Keratinocyte (primary cell): Measurements from ENCODE around the gene MPPED1. TPM values are rescaled to one million over a fixed set of nuclear protein-coding genes. Genes with fewer than 3 reads are reported as not detected.

Experiments used
- DNase-seq: peaks from one replicate; pipeline ENCODE4 v3.0.0-alpha.2; 2011; ENCODE audit warnings: low read depth, missing footprints, low spot score
- FAIRE-seq: peaks from 2 replicates; lab custom pipeline; 2011; peaks lifted over from hg19 to GRCh38; lab: Jason Lieb, UNC
- H2AFZ ChIP-seq: 2 replicates; pipeline ENCODE4 v1.6.0; 2012; ENCODE audit warnings: low read length, control low read depth, inconsistent platforms; ENCODE audit not compliant: control insufficient read depth
- H3K27ac ChIP-seq: 2 replicates; pipeline ENCODE4 v1.5.1; 2011; ENCODE audit warnings: low read length; ENCODE audit not compliant: control insufficient read depth, insufficient read depth
- H3K27me3 ChIP-seq: 3 replicates; pipeline ENCODE4 v1.6.0; 2011; ENCODE audit warnings: low read length; ENCODE audit not compliant: control insufficient read depth, insufficient read depth; ENCODE audit errors: extremely low read depth
- H3K36me3 ChIP-seq, 2 experiments: 2 replicates in 1 of 2; 3 replicates in 1 of 2; pipeline ENCODE4 v1.5.1; 2011; ENCODE audit warnings: low read length in 2 of 2, mild to moderate bottlenecking in 1 of 2; ENCODE audit not compliant: control insufficient read depth in 2 of 2, insufficient read depth in 2 of 2; ENCODE audit errors: extremely low read depth in 1 of 2
- H3K4me1 ChIP-seq: 3 replicates; pipeline ENCODE4 v1.5.1; 2011; ENCODE audit warnings: low read length; ENCODE audit not compliant: control insufficient read depth, insufficient read depth; ENCODE audit errors: extremely low read depth
- H3K4me2 ChIP-seq: 3 replicates; pipeline ENCODE4 v1.6.0; 2011; ENCODE audit warnings: low read depth, low read length; ENCODE audit not compliant: control insufficient read depth, insufficient read depth; ENCODE audit errors: extremely low read depth
- H3K4me3 ChIP-seq, 3 experiments: fragments of 200-600 bp in 1 of 3; sonication (generic) in 1 of 3; 2 replicates in 2 of 3; 3 replicates in 1 of 3; pipeline ENCODE4 v1.5.1; 2011 to 2016; ENCODE audit warnings: low read length in 3 of 3, mild to moderate bottlenecking in 3 of 3, control low read depth in 2 of 3, inconsistent platforms in 1 of 3, low read depth in 1 of 3, mixed read lengths in 1 of 3, mixed run types in 1 of 3, moderate library complexity in 1 of 3; ENCODE audit not compliant: control insufficient read depth in 2 of 3, insufficient read depth in 2 of 3; ENCODE audit errors: extremely low read depth in 1 of 3
- H3K79me2 ChIP-seq: 2 replicates; pipeline ENCODE4 v1.6.0; 2012; ENCODE audit warnings: low read length; ENCODE audit not compliant: control insufficient read depth, insufficient read depth
- H3K9ac ChIP-seq: 3 replicates; pipeline ENCODE4 v1.6.0; 2011; ENCODE audit warnings: low read length; ENCODE audit not compliant: control insufficient read depth, insufficient read depth; ENCODE audit errors: extremely low read depth
- H3K9me1 ChIP-seq: 3 replicates; pipeline ENCODE4 v1.6.0; 2011; ENCODE audit warnings: low read length; ENCODE audit not compliant: control insufficient read depth, insufficient read depth; ENCODE audit errors: extremely low read depth
- H3K9me3 ChIP-seq: 2 replicates; pipeline ENCODE4 v1.5.1; 2012; ENCODE audit warnings: low read depth, low read length; ENCODE audit not compliant: control insufficient read depth
- H4K20me1 ChIP-seq: 3 replicates; pipeline ENCODE4 v1.6.0; 2011; ENCODE audit warnings: low read length; ENCODE audit not compliant: control insufficient read depth, insufficient read depth; ENCODE audit errors: extremely low read depth
- EZH2 ChIP-seq: IDR thresholded peaks from one replicate; pipeline ENCODE4 v1.6.1; 2012; ENCODE audit warnings: inconsistent platforms, mild to moderate bottlenecking, low read length, moderate library complexity
- dilution Hi-C: fragments of 300-500 bp; cut with MboI; formaldehyde crosslinking; loops from one replicate; pipeline ENCODE4 v1.7.0; 2020; ENCODE audit warnings: low sequenced_read_pairs; ENCODE audit not compliant: extremely low pct_ligation_motif_present
- polyA plus RNA-seq, 5 experiments: library from polyadenylated mRNA; depleted of rRNA in 3 of 5; stranded (reverse) in 3 of 5; stranded (forward) in 1 of 5; unstranded in 1 of 5; fragments of >200 nt; gene quantifications; 1 replicate in 1 of 5; 2 replicates in 3 of 5; 3 replicates in 1 of 5; pipeline versions ENCODE4 v1.2.1 to v1.2.3, GENCODE V29; 2011 to 2012; ENCODE audit warnings: missing spikeins in 2 of 5, low read depth in 1 of 5, low replicate concordance in 1 of 5
- TF ChIP-seq, protein P1 (sequence below), 3 experiments: IDR thresholded peaks in 1 of 3; conservative IDR thresholded peaks in 1 of 3; optimal IDR thresholded peaks in 1 of 3; 2 replicates in 2 of 3; 3 replicates in 1 of 3; pipeline versions ENCODE3 to v1.5.1; 2011; ENCODE audit warnings: low read length in 3 of 3, mild to moderate bottlenecking in 3 of 3, moderate library complexity in 2 of 3, control low read depth in 1 of 3, inconsistent platforms in 1 of 3; ENCODE audit not compliant: insufficient read depth in 2 of 3; ENCODE audit errors: extremely low read depth in 1 of 3

The MPPED1 gene
- polyA plus RNA-seq, 1 donor (not counting 4 experiments of a cell fraction or from before 2014, with no cell fraction given), result not detected

DNA sequence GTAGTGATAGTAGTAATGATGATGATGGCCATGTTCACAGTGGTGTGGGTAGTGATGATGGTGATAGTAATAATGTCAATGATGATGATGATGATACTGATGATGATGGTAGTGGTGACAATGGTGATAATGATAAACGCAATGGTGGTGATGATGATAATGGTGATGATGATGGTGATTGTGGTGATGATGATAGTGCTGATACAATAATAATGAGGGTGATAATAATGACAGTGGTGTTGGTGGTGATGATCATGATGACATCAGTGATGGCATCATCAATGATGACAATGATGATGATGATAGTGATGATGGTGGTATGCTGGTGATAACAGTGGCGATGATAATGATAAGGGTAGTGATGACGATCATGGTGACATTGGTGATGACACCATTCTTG, 92.3 kb downstream of the MPPED1 start:
- H3K79me2 ChIP-seq, result no peaks in the 10 kb centered on the region
- no peaks in the 10 kb centered on the region for H3K27me3 ChIP-seq
- no peaks in the 10 kb centered on the region for H3K9me3 ChIP-seq
- H2AFZ ChIP-seq, result no peak overlapping the region
- no peaks in the 10 kb centered on the region for H4K20me1 ChIP-seq
- DNase-seq, result no peak
- H3K4me1 ChIP-seq, result no peaks in the 10 kb centered on the region
- H3K4me2 ChIP-seq, result no peak overlapping the region
- no peak overlapping the region for H3K4me3 ChIP-seq
- no peak for TF ChIP-seq EZH2
- TF ChIP-seq, protein P1, sequence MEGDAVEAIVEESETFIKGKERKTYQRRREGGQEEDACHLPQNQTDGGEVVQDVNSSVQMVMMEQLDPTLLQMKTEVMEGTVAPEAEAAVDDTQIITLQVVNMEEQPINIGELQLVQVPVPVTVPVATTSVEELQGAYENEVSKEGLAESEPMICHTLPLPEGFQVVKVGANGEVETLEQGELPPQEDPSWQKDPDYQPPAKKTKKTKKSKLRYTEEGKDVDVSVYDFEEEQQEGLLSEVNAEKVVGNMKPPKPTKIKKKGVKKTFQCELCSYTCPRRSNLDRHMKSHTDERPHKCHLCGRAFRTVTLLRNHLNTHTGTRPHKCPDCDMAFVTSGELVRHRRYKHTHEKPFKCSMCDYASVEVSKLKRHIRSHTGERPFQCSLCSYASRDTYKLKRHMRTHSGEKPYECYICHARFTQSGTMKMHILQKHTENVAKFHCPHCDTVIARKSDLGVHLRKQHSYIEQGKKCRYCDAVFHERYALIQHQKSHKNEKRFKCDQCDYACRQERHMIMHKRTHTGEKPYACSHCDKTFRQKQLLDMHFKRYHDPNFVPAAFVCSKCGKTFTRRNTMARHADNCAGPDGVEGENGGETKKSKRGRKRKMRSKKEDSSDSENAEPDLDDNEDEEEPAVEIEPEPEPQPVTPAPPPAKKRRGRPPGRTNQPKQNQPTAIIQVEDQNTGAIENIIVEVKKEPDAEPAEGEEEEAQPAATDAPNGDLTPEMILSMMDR (optimal IDR thresholded peaks at IDR 0.05 in 1 of 3, IDR thresholded peaks at IDR 0.05 in 1 of 3, conservative IDR thresholded peaks at IDR 0.05 in 1 of 3; ENCODE audit: extremely low read depth in 1 of 3, insufficient read depth in 2 of 3, low read length in 3 of 3), result no peak
- H3K9me1 ChIP-seq, result no peaks in the 10 kb centered on the region
- dilution Hi-C loops, result no loop called here
- no peaks in the 10 kb centered on the region for H3K36me3 ChIP-seq
- no peak for FAIRE-seq
- H3K27ac ChIP-seq, result no peak overlapping the region
- no peak overlapping the region for H3K9ac ChIP-seq

DNA sequence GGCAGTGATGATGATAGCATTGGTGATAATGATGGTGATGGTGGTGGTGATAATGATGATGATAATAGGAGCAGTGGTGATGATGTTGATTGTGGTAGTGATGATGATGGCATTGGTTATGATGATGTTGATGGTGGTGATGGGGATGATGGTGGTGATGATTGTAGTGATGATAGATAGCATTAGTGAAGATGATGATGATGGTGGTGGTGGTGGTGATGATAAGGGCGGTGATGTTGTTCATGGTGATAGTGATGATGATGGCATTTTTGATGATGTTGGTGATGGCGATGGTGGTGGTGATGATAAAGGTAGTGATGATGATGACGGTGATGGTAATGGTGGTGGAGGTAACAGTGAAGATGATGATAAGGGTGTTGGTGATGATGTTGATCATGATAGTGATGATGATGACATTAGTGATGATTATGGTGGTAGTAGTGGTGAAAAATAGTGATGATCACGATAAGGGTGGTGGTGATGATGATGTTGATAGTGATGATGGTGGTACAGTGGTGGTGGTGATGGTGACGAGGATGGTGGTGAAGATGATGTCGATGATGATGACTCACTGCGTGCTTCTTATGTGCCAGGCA, 93.0 kb downstream of the MPPED1 start:
- FAIRE-seq (no peak), DNase-seq (no peak)
- Histone ChIP-seq H3K9me3 (no peaks in the 10 kb centered on the region), H3K27me3 (no peaks in the 10 kb centered on the region), H2AFZ (no peak overlapping the region), H3K4me3 (no peak overlapping the region), H3K4me1 (no peaks in the 10 kb centered on the region), H3K36me3 (no peaks in the 10 kb centered on the region), H3K79me2 (no peaks in the 10 kb centered on the region), H3K9ac (no peak overlapping the region), H3K9me1 (no peaks in the 10 kb centered on the region), H3K4me2 (no peak overlapping the region), H3K27ac (no peak overlapping the region), H4K20me1 (no peaks in the 10 kb centered on the region)
- dilution Hi-C loops, result no loop called here
- TF ChIP-seq, protein P1 (optimal IDR thresholded peaks at IDR 0.05 in 1 of 3, IDR thresholded peaks at IDR 0.05 in 1 of 3, conservative IDR thresholded peaks at IDR 0.05 in 1 of 3; ENCODE audit: extremely low read depth in 1 of 3, insufficient read depth in 2 of 3, low read length in 3 of 3), result no peak
- TF ChIP-seq EZH2, result no peak
